Suprapubic skin (tissue), 4 donors: ENCODE results near the gene EPHB1.

Experiments
- CTCF ChIP-seq, 2 donors: fragments of 200-600 bp in 1 of 2; fragments of 450-650 bp in 1 of 2; sonication (generic) in 1 of 2; IDR thresholded peaks; one replicate each; pipeline ENCODE4 v1.5.1; 2016 to 2019; ENCODE audit warnings: antibody characterized with exemption in 2 of 2, mild to moderate bottlenecking in 1 of 2, moderate library complexity in 1 of 2
- EP300 ChIP-seq: sonication (generic); formaldehyde crosslinking; IDR thresholded peaks from one replicate; pipeline ENCODE4 v1.6.1; 2017; ENCODE audit warnings: antibody characterized with exemption
- POLR2A ChIP-seq, 2 donors: fragments of 450-650 bp; IDR thresholded peaks; one replicate each; pipeline ENCODE4 v1.6.1; 2017; ENCODE audit warnings: antibody characterized with exemption in 2 of 2, mild to moderate bottlenecking in 2 of 2, moderate library complexity in 2 of 2
- POLR2AphosphoS5 ChIP-seq, 3 donors: sonication (generic); formaldehyde crosslinking; IDR thresholded peaks; one replicate each; pipeline ENCODE4 v1.6.1; 2017; ENCODE audit warnings: antibody characterized with exemption in 3 of 3

- TF ChIP-seq EP300 (no peak), CTCF (IDR thresholded peaks at IDR 0.05) (no peak), POLR2A (IDR thresholded peaks at IDR 0.05) (no peak), POLR2AphosphoS5 (IDR thresholded peaks at IDR 0.05) (no peak)
These were observed 123.4 kb downstream of the EPHB1 start for GRCh38 chr3:134918441-134918840.
